Tibial artery (tissue), 4 donors: ENCODE measurements around the gene HCRTR1.

Experiments used
- DNase-seq, 2 donors: peaks; one replicate each; pipeline ENCODE4 v3.0.0-alpha.2; 2019
- H3K27ac ChIP-seq, 2 donors: fragments of 200-600 bp; sonication (generic) in 1 of 2; 1 replicate in 1 of 2; 2 replicates in 1 of 2; pipeline ENCODE4 v1.5.1; 2018 to 2019; ENCODE audit warnings: mild to moderate bottlenecking in 1 of 2
- H3K27me3 ChIP-seq, 2 donors: fragments of 200-600 bp; sonication (generic) in 1 of 2; one replicate each; pipeline versions ENCODE4 v1.5.1 to v1.6.0; 2016 to 2019
- H3K36me3 ChIP-seq, 3 donors: fragments of 200-600 bp; sonication (generic) in 2 of 3; one replicate each; pipeline ENCODE4 v1.5.1; 2016 to 2019; ENCODE audit warnings: mild to moderate bottlenecking in 2 of 3
- H3K4me1 ChIP-seq, 4 donors: fragments of 200-600 bp; sonication (generic) in 2 of 4; 1 replicate in 3 of 4; 2 replicates in 1 of 4; pipeline ENCODE4 v1.5.1; 2016 to 2019
- H3K4me3 ChIP-seq, 2 donors: fragments of 200-600 bp; sonication (generic) in 1 of 2; 1 replicate in 1 of 2; 2 replicates in 1 of 2; pipeline ENCODE4 v1.5.1; 2018 to 2019; ENCODE audit warnings: mild to moderate bottlenecking in 2 of 2
- H3K9me3 ChIP-seq, 3 donors: fragments of 200-600 bp; sonication (generic) in 1 of 3; one replicate each; pipeline ENCODE4 v1.5.1; 2016 to 2019
- CTCF ChIP-seq, 2 experiments: fragments of 200-600 bp in 1 of 2; fragments of 450-650 bp in 1 of 2; IDR thresholded peaks; one replicate each; pipeline ENCODE4 v1.5.1; 2017 to 2019; ENCODE audit warnings: antibody characterized with exemption in 2 of 2, mild to moderate bottlenecking in 1 of 2, moderate library complexity in 1 of 2
- intact Hi-C: fragments of 100-400 bp; cut with DNase I; formaldehyde crosslinking; loops from one replicate; pipeline ENCODE4 v1.15.0; 2023; ENCODE audit warnings: low total_unique reads

The HCRTR1 gene

DNA sequence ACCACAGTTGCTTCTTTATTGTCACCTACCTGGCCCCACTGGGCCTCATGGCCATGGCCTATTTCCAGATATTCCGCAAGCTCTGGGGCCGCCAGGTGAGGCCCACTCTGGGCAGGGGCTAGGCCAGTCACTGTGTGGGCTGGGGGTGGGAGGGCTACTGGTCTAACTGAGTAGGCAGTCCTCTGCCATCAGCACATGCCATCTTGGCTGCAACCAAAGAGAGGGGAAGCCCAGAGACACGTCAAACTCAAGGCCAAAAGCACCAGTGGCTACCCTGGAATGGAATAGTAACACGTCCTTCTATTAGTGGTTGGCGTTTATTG is 4.0 kb downstream of the HCRTR1 start:
- Histone ChIP-seq H3K27ac (no peak overlapping the region), H3K36me3 (no peaks in the 10 kb centered on the region), H3K4me3 (no peak overlapping the region), H3K4me1 (peaks cover 0 to 48% (median 33%) of the 10 kb centered on the region in 4 donors), H3K9me3 (no peaks in the 10 kb centered on the region), H3K27me3 (no peaks in the 10 kb centered on the region)
- intact Hi-C loops, result no loop called here
- TF ChIP-seq CTCF (IDR thresholded peaks at IDR 0.05), result no peak
- peak in 1 of 2 donors; percentile 51 for DNase-seq

DNA sequence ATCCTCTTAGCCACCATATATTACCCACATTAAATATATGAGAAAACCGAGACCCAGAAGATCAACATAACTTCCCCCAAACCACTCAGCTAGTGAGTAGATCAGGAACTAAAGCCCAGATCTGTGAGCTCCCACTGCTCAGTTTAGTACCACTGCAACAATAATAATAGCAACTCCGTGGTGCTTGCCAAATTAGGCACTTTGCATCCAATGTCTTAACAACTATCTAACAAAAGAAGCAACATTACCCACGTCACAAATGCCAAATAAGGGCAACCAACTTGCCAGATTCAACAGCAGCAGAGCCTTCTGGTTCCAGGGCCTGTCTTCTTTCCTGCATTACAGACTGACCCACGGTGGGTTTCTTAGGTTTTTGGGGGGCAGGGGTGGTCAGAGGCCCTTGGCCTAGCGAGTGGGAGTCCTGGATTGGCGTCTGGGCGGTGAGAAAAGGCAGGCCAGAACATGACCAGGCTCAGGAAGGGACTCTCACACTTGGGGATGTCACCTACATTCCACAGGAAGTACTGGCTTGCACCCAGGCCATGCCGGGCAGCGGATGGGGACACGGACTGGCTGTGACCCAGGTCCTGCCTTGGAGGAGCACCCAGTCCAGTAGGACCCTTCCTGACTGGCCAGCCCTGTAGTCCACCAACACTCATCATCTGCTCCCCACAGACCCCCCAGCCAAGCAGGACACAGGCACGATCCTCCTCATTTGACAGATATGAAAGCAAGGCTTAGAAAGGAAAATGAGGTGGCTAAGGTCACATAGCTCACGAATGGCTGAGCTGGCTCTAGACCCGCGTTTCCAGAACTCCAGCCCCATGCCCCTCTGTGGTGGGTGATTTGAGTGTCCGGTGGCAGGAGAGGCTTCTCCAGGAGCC is 4.6 kb downstream of the HCRTR1 start:
- Histone ChIP-seq H3K27me3 (no peaks in the 10 kb centered on the region), H3K36me3 (no peaks in the 10 kb centered on the region), H3K27ac (peak overlapping the region; percentile 1 to 22), H3K4me1 (peaks cover 0 to 55% (median 38%) of the 10 kb centered on the region in 4 donors), H3K9me3 (no peaks in the 10 kb centered on the region), H3K4me3 (no peak overlapping the region)
- TF ChIP-seq CTCF (IDR thresholded peaks at IDR 0.05), result no peak
- intact Hi-C loops, result no loop called here
- DNase-seq, result peak in 1 of 2 donors; percentile 63

DNA sequence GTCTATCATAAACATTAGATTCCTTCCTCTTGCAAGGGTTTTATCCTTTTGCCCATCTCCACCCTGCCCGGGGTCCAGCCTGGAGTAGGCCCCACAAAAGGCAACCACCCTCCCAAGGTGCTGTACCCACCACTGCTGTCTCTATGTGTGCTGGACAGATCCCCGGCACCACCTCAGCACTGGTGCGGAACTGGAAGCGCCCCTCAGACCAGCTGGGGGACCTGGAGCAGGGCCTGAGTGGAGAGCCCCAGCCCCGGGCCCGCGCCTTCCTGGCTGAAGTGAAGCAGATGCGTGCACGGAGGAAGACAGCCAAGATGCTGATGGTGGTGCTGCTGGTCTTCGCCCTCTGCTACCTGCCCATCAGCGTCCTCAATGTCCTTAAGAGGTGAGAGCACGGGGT is 5.9 kb downstream of the HCRTR1 start:
- Histone ChIP-seq H3K4me1 (peaks cover 0 to 55% (median 40%) of the 10 kb centered on the region in 4 donors), H3K27me3 (no peaks in the 10 kb centered on the region), H3K36me3 (peaks cover 0 to 8% (median 2%) of the 10 kb centered on the region in 3 donors), H3K4me3 (no peak overlapping the region), H3K27ac (no peak overlapping the region), H3K9me3 (no peaks in the 10 kb centered on the region)
- DNase-seq, result peak in 1 of 2 donors; percentile 63
- intact Hi-C loops, result no loop called here
- TF ChIP-seq CTCF (IDR thresholded peaks at IDR 0.05), result no peak

- peak in 1 of 2 donors; percentile 29 for DNase-seq
- Histone ChIP-seq H3K9me3 (no peaks in the 10 kb centered on the region), H3K27me3 (no peaks in the 10 kb centered on the region), H3K4me3 (no peak overlapping the region), H3K4me1 (peaks cover 0 to 62% (median 44%) of the 10 kb centered on the region in 4 donors), H3K36me3 (peaks cover 7 to 17% (median 12%) of the 10 kb centered on the region in 3 donors), H3K27ac (no peak overlapping the region)
- intact Hi-C loops, result no loop called here
- no peak for TF ChIP-seq CTCF (IDR thresholded peaks at IDR 0.05)
Measured at GRCh38 chr1:31624309-31624708, 6.8 kb downstream of the HCRTR1 start.

GRCh38 chr1:31624731-31625514 is 7.4 kb downstream of the HCRTR1 start:
- peak in 1 of 2 donors; percentile 66 for DNase-seq
- H3K4me3 ChIP-seq, result no peak overlapping the region
- H3K36me3 ChIP-seq, result peaks cover 14 to 22% (median 18%) of the 10 kb centered on the region in 3 donors
- peak overlapping the region; percentile 83 to 87 for H3K27ac ChIP-seq
- no peaks in the 10 kb centered on the region for H3K27me3 ChIP-seq
- no peaks in the 10 kb centered on the region for H3K9me3 ChIP-seq
- peaks cover 0 to 62% (median 44%) of the 10 kb centered on the region in 4 donors for H3K4me1 ChIP-seq
- intact Hi-C loops, result no loop called here
- no peak for TF ChIP-seq CTCF (IDR thresholded peaks at IDR 0.05)
